HG02870 (cell line): ENCODE measurements around the gene UST.
"Not testable (repeated sequence)": the region's sequence is repeated elsewhere in the genome, so short reads cannot be mapped to it uniquely, and the experiment has no call there.

ENCODE experiments used
- ATAC-seq: cut with Tn5 transposase; IDR thresholded peaks from one replicate; pipeline ENCODE4 v1.9.1; 2021; ENCODE audit warnings: mild to moderate bottlenecking, moderate library complexity; ENCODE audit not compliant: unreplicated experiment

UST gene

DNA sequence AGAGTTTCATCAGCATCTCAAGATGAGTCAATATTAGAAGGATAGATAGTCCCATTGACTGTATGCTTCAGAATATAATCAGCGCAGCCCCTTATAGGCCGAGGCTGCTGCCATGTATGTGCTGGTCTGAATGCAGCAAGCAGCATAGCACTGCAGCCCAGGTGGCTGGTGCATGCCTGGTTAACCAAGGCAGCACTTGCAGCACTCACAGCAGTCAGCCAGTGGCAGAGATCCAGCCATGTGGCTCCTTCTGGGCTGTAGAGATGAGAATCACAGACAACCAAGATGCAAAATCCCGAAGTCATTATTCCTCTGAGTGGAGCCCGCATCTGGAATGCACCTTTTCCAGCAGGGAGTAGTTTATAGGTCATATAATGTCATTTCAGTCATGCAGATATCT lies 251.9 kb downstream of the UST start:
- ATAC-seq: no peak

DNA sequence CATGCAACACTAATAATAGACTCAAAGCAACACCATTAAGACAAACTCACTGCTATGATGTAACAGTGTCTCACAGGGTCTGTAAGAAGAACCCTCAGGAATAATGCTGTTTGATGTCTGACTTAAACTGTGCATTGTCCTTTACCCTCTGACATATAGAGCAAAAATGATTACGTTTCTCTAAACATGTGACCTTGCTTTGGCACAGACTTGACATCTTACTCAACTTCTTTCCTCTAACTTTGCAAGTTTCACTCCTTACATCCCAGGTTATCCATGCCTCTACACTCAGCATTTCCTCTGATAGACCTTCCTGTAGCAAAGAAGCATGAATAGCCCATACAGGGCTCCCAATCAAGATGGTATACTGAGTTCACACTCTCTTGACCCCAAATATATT lies 252.7 kb downstream of the UST start:
- ATAC-seq: no peak

- ATAC-seq: no peak
Measured at GRCh38 chr6:148999929-149000468, 253.2 kb downstream of the UST start.

GRCh38 chr6:149001422-149001821 lies 254.6 kb downstream of the UST start:
- ATAC-seq: no peak

DNA sequence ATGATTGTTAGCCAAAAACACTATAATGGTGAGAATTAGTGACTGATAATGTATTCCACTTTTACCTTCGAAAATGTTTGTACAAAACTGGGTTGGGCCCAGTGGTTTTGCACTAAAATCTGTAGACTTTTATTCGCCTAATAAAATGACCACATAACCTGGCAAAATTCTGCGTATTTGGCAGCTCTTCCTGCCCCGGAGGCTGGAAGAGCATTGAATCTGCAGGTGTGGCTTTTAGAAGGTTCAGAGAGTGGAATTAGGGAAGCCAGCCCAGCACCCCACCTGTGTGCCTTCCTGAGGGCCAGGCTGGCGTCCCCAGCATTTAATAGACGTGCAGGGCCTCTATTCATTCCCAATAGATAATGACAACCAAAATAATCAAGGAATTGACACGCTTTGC lies 256.7 kb downstream of the UST start:
- ATAC-seq: no peak

GRCh38 chr6:149004664-149005063 lies 257.8 kb downstream of the UST start:
- no peak for ATAC-seq

DNA sequence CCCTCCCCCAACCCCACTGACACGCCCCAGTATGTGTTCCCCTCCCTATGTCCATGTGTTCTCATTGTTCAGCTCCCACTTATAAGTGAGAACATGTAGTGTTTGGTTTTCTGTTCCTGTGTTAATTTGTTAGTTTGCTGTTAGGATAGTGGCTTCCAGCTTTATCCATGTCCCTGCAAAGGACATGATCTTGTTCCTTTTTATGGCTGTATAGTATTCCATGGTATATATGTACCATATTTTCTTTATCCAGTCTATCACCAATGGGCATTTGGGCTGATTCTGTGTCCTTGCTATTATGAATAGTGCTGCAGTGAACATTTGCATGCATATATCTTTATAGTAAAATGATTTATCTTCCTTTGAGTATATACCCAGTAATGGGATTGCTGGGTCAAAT lies 259.4 kb downstream of the UST start:
- ATAC-seq: not testable (repeated sequence)

DNA sequence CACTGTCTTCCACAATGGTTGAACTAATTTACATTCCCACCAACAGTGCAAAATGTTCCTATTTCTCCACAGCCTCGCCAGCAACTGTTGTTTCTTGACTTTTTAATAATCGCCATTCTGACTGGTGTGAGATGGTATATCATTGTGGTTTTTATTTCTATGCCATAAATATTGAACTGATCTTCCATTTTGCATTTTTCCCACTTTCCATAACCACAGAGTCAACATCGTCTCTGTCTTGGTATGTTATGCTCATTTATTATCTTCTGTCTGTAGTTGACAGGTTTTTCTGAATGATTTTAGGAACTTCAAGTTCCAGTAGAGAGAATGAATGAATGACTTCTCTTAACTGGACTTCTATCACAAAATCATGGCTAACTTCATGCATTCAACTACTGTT lies 259.8 kb downstream of the UST start:
- no peak for ATAC-seq

DNA sequence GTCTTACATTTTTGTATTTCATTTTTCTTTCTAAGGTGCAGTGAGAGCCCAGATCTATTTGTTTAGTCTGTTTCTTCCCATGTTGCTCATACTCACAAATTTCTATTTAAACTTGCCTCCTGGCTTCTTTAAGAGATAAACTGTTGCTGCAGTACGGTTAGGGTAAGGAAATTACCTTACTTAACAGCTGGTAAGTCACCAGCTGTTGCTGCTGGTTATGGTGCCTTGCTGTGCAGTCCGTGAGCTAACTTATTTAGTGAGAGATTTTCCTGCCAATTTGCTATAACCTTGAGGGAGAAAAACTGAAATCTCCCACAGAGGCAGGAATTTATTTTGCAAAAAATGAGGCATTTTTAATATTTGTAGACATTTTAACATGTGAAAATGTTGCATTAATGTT lies 261.0 kb downstream of the UST start:
- ATAC-seq: no peak

DNA sequence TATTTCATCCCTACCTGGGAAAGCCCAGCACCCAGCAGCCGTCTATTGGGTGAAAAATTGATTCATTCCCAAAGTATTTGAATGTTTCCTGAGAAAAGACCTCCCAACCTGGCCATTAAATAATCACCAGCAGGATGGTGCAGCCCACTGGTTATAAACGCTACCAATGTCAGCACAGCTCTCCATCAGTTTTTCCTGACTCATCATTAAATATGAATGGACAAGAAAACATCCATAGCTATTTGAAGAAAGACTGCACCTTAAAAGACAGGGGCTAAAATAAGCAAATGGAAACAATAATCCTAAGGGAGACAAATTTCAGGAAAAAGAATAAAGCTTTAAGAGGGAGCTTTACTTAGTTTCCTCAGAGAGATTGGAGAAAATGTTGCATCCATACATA lies 261.9 kb downstream of the UST start:
- no peak for ATAC-seq

- no peak for ATAC-seq
Measured at GRCh38 chr6:149012040-149012545, 265.3 kb downstream of the UST start.

- ATAC-seq: no peak
Measured at GRCh38 chr6:149013586-149014344, 266.9 kb downstream of the UST start.

GRCh38 chr6:149014631-149015534 lies 268.1 kb downstream of the UST start:
- ATAC-seq: no peak

DNA sequence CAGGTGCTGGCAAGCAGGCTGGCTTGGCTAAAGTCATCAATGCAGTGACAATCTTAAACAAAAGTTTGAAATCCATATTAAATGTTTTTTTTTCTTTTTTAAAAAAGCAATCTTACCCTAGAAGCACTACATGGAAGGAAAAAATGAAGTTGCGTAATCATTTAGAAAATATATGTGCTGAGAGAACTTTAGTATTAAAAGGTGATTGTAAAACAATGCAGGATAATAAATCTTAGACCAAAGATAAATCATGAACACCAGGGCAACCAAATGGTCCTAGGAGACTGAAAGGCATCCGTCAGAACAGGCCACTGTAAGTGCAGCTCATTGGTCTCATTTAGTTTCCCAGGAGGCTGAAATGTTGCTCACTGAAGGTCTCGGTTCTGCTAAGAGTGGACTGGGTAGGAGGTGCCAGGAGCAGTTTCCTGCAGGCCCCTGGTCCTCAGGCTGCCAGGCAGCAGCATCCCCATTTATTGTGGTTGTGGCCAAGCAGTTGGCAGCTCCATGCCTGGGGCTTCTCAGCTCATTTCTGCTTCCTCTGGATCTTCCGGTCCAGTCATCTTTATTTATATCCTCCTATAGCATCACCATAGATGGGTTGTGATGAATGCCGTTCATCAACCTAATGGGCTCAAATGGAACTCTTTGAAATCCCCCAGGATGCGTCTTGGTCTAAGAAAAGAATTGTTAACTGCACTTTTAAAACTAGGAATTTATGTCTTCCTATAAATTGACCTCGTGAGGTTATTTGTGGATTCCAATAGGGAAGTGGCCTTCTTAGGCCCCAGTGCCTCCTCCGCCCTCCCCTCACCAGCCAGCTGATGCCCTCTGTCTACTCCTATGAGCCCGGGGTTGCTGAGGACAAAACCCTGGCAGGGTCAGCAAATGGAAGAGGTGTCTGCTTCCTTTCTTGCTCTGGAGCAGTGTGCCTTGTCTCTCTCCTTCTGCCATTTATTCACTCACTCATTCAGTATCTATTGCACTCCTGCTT lies 269.0 kb downstream of the UST start:
- no peak for ATAC-seq

- ATAC-seq: no peak
Measured at GRCh38 chr6:149016716-149017115, 269.9 kb downstream of the UST start.

GRCh38 chr6:149020319-149020718 lies 273.5 kb downstream of the UST start:
- no peak for ATAC-seq

DNA sequence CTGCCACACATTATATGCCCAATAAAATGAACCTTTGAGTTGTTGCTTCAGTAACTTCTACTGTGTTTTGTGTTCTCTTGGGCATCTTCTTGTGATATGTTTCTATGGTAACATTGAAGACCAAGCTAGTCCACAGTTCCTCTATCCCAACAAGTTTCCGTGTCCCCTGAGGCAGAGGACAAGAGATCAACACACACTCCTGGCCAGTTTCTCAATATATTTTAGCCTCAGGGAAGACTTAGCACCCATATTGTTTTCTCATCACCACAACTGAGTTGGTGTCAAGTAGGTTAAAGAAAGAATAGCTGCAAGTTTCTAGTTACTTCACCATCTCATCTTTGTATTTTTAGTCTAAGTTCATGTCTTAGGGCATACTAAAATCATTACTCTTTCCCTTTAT lies 277.5 kb downstream of the UST start:
- ATAC-seq: no peak

DNA sequence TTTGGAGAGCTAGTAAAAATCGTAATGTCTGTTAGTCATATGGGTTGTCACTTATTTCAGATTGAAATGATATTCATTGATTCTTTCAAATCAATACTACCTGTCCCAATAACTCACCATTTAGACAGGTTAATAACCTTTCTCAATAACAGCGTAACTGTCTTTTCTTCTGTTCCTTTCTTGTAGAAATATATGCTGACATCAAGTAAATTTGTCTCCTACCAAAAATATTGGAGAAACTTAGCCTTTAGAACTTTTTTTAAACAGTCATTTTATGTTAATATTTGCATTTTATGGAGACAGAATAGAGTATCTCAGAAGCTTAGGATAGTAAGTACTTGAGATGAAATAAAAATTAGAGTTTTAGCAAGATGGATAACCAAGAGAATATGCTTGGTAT lies 278.2 kb downstream of the UST start:
- ATAC-seq: no peak

GRCh38 chr6:149026530-149026942 lies 279.7 kb downstream of the UST start:
- ATAC-seq: no peak

GRCh38 chr6:149027484-149027883 lies 280.7 kb downstream of the UST start:
- ATAC-seq: no peak
